GM10248 (cell line): Measurements from ENCODE around the gene RCVRN.

Experiments used
- CTCF ChIA-PET: fragments of 300-600 bp; sonication (Branson Sonifier 250); formaldehyde crosslinking; extraction: SDS; loops from one replicate; lab custom pipeline; 2021; ENCODE audit warnings: antibody characterized with exemption; lab: Yijun Ruan, JAX
- POLR2A ChIA-PET: fragments of 350-650 bp; sonication (Branson Sonifier 250); formaldehyde crosslinking; extraction: SDS; loops from one replicate; lab custom pipeline; 2020; ENCODE audit warnings: antibody characterized with exemption; lab: Yijun Ruan, JAX
- DNase-seq: peaks from one replicate; pipeline ENCODE4 v3.0.0; 2012; ENCODE audit errors: extremely low spot score
- TF ChIP-seq, protein P1 (sequence below): IDR thresholded peaks from 2 replicates; pipeline ENCODE4 v1.5.1; 2012; ENCODE audit warnings: mild to moderate bottlenecking, low read depth; ENCODE audit errors: extremely low read depth, missing control alignments, control extremely low read depth

Gene RCVRN

DNA sequence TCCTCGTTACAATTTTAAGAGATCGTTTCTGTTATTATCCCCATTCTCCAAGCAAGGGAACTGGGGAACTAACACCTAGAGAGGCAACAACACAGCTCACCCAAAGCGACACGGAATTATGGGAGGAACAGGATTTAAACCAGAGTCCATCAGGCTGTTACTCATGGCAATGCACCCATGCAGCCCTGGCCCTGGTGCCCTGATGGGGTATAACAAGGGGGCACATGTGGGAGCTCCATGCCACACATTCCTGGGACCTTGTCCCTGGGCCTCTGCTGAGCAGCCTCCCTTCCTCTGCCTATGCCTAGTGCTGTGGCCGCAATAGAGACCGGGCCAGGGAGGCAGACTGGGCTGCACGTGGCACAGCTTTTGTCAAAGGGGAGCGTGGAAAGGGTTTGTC, 13.3 kb upstream of the RCVRN start:
- POLR2A ChIA-PET, result no interaction called here
- CTCF ChIA-PET, result interaction anchor here (1.0 to 1.4 kb wide), 4 partner anchors 10 to 699 kb away, joined by 3 to 7 read pairs (median 4); no protein-coding TSS in a partner anchor

DNA sequence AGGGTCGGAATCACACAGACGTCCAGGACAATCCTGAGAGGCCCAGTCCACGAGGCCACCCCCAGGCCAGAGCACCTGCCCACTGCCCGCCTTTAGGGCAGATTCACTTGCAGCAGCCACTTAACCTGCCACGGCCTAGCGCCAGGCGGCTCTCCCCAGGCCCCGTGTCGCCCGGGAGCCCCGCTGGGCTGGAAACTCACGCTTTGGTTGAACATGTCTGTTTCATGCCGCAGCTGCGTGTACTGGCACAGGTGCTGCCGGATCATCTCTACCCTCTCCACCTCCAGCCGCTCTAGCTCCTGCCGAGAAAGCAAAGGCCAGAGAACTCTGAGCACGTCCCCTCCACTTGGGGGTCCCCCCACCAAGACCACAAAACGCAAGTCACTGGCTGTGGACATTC, 12.7 kb upstream of the RCVRN start:
- DNase-seq, result no peak
- TF ChIP-seq, protein P1, sequence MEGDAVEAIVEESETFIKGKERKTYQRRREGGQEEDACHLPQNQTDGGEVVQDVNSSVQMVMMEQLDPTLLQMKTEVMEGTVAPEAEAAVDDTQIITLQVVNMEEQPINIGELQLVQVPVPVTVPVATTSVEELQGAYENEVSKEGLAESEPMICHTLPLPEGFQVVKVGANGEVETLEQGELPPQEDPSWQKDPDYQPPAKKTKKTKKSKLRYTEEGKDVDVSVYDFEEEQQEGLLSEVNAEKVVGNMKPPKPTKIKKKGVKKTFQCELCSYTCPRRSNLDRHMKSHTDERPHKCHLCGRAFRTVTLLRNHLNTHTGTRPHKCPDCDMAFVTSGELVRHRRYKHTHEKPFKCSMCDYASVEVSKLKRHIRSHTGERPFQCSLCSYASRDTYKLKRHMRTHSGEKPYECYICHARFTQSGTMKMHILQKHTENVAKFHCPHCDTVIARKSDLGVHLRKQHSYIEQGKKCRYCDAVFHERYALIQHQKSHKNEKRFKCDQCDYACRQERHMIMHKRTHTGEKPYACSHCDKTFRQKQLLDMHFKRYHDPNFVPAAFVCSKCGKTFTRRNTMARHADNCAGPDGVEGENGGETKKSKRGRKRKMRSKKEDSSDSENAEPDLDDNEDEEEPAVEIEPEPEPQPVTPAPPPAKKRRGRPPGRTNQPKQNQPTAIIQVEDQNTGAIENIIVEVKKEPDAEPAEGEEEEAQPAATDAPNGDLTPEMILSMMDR, result no peak
- ChIA-PET POLR2A (no interaction called here), CTCF (interaction anchor here (0.9 to 1.4 kb wide), 5 partner anchors 9 to 699 kb away, joined by 3 to 7 read pairs (median 3); no protein-coding TSS in a partner anchor)

More for the DNA sequence above, 13.3 kb upstream of the RCVRN start:
- TF ChIP-seq, protein P1, result no peak
- no peak for DNase-seq

DNA sequence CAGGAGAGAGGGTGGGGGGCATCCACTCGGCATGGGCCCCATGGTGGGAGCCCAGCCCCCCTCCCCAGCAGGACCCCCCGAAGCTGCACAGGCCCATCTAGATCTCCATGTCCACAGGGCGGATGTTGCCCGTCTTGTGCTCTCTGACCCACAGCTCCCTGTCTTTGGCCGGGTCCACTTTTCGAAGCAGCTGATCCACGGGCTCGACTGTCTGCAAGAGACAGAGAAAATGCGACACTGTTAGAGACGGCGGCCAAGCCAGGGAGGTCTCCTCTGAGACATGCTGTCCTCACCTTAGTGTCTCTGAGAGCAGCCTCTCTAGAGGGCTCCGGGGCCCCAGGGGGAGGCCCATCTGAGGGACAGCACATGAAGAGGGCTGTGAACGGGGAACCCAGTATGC, 12.1 kb upstream of the RCVRN start:
- POLR2A ChIA-PET, result no interaction called here
- TF ChIP-seq, protein P1, result no peak
- CTCF ChIA-PET, result interaction anchor here (0.9 to 3.4 kb wide), 3 partner anchors 8 to 71 kb away, joined by 3 to 13 read pairs (median 3); no protein-coding TSS in a partner anchor
- DNase-seq, result no peak

DNA sequence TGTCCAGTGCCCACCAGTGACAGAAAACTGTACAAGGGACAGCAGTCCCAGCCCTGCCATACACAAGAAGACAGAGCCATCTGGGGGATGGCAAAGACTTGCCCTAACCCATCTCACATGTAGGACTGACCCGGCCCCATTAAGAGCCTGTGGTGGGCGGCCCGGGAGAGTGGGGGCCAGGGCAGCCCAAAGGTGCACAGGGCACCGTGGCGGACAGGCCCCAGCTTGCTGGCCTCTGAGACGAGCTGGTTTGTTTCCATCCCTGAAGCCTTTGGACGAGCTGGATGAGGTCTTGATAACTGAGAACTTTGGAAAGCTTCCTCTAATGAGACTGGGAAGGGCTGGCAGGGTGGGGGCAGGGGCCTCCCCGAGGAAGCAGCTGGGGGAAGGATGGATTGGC, 11.0 kb upstream of the RCVRN start:
- ChIA-PET POLR2A (no interaction called here), CTCF (interaction anchor here (3.4 kb wide), 1 partner anchor 9 kb away, joined by 13 read pairs; no protein-coding TSS in a partner anchor)
- no peak for DNase-seq
- TF ChIP-seq, protein P1, result no peak

DNA sequence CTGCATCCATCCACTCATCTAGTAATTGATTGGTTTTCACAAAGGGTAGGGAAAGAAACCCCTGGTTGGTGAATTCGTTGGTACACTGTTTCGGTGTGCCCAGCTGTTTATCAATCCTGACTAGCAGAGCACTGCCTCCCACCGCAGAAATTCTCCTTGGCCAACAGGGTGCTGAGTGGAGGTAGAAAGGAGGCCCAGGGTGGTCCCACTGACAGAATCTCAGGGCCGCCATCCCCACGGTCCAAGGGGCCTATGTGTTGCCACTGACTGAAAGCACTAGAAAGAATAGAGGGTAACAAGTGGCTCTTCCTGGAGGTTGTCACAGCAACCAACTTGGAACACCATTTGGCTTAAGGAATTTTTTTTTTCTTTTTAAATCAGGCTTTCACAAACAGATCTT, 8.4 kb upstream of the RCVRN start:
- CTCF ChIA-PET, result interaction anchor here (1.2 kb wide), 1 partner anchor 11 kb away, joined by 3 read pairs; no protein-coding TSS in a partner anchor
- TF ChIP-seq, protein P1, result no peak
- no peak for DNase-seq
- POLR2A ChIA-PET, result no interaction called here

GRCh38 chr17:9912121-9913099, 7.3 kb upstream of the RCVRN start:
- ChIA-PET POLR2A (no interaction called here), CTCF (interaction anchor here (1.2 kb wide), 1 partner anchor 10 kb away, joined by 3 read pairs; no protein-coding TSS in a partner anchor)
- DNase-seq, result no peak
- TF ChIP-seq, protein P1, result no peak
